ENCODE data around the gene CACNA1A.

The CACNA1A gene

DNA sequence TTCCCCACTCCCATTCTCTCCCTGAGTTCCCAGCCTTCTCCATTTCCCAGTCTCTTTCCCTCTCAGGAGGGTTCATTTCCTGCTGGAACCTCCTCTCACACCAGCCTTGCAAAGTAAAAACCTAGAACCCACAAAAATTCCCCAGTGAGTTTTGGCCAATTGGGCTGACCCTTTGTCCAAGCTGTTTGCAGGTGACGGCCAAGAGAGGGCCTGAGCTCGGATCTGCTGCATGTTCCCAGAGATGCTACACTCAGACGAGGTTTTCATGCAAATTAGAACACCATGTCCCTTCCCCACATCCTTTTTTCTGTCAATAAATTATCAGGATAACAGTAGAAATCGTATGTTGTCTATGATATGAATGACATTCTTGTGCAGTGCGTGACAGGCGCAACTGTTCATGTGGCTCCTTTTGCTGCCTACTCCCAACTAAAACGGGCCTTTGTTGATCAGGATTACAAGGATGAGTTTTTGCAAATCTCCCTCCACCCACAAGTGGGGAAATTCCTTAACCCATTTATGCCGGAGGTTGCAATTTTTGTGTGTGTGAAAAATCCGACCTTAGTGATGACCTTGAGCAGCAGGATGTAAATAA, 149.5 kb downstream of the CACNA1A start:
- DNase-seq: no peak

GRCh38 chr19:13356185-13356584, 150.1 kb downstream of the CACNA1A start:
- DNase-seq: no peak

DNA sequence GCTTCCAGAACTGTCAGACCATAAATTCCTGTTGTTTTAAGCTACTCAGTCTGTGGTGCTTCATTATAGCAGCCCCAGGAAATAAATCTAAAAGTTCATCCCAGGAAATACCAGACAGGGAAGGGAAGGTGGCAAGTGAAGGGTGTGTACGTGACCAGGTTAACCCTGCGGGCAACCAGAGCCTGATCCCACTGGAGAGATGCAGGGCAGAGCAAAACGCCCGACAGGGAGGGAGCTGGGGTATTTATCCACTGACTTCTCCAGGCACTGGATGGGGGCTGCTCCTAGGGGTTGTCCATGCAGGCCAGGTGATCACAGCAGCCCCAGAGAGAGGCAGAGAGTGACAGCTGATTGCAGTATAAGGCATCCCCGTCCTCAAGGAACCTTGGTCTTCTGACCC, 150.9 kb downstream of the CACNA1A start:
- no peak for DNase-seq

GRCh38 chr19:13353625-13354024, 152.7 kb downstream of the CACNA1A start:
- no peak for DNase-seq

- no peak for DNase-seq
These were observed 155.5 kb downstream of the CACNA1A start for GRCh38 chr19:13350759-13351158.

GRCh38 chr19:13350072-13350471, 156.2 kb downstream of the CACNA1A start:
- no peak for DNase-seq

DNA sequence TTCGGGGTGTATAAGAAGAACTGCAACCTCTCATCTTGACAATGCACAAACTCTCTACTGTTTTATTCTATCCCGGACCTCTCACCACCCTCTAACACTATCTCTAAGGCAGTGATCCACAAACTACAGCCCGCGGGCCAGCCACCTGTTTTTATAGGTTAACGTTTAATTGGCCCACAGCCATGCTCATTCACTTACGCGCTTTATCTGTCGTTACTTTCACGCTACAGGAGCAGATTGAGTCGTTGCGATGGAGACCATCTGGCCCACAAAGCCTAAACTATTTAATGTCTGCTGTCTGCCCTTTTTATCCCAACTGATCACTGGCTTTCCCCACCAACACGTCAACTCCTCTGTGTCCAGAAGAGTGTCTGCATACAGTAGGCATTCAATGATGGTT, 158.9 kb downstream of the CACNA1A start:
- DNase-seq: no peak

DNA sequence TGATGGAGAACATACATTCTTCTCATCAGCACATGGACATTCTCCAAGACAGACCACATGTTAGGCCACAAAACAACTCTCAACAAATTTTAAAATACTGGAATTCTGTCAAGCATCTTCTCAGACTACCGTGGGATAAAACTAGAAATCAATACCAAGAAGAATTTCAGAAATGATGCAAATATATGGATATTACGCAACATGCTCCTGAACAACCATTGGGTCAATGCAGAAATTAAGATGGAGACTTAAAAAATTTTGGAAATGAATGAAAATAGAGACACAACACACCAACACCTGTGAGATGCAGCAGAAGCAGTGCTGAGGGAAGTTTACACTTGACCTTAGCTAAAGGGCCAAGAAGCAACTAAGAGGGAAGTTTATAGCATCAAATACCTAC, 162.8 kb downstream of the CACNA1A start:
- no peak for DNase-seq

- DNase-seq: no peak
These were observed 163.6 kb downstream of the CACNA1A start for GRCh38 chr19:13342672-13343071.

DNA sequence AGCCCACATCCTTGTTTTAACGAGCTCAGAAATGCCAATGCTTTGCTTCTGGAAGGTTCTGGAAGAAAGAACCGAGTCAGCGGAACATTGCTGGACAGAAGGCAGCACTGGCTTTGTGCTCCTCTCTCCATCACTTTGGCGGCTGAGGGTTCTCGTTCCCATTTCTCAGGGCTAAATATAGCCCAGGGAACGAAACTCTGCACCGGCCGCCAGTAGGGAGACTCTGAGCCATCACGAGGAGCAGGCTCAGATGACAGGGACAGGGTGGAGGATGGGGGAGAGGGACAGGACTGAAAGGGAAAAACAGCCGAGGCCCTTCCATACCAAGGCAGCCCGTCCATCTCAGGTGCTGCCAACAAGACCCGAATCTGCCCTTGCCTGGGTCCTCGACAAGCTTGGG, 166.4 kb downstream of the CACNA1A start:
- no peak for DNase-seq

- no peak for DNase-seq
These were observed 169.1 kb downstream of the CACNA1A start for GRCh38 chr19:13337181-13337580.

DNA sequence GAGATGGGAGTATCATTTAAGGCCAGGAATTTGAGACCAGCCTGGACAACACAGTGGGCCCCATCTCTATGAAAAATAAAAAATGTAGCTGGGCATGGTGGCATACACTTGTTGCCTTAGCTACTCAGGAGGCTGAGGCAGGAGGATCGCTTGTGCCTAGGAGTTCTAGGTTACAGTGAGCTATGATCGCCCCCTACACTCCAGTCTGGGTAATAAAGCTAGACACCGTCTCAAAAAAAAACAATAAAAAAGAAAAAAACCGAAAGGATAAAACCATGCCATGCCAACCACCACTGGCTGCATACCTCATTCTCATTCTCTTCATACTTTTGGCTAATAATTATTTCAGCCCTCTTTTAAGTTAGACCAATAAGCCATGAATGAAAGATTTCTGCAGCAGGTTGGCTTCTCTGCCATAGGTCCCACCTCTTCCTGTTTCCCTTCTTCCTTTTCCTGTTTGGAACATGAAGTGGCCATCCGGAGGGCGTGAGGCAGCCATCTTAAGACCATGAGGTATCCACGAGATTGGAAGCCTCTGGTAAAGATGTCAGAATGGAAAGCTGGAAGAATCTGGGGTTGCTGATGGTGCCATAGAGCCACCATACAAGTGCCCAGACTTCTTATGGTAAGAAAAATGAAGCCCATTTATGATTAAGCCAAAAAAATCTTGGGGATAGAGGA, 171.3 kb downstream of the CACNA1A start:
- DNase-seq: no peak

DNA sequence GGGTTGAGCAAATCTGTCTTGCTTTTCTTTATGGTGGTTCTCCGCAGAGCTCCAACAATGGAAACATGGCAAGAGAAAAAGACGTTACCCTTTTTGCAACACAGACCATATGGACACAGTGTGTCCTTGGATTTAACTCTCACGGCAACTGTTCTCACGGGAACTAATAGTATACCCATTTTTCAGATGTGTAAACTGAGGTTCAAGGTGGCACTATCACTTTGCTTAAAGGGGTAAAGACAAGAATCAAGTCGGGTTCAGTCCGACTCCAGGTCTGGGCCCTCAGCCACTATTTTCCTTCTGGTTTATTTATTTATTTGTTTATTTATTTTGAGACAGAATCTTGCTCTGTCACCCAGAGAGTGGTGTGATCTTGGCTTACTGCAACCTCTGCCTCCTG, 176.0 kb downstream of the CACNA1A start:
- DNase-seq: no peak

DNA sequence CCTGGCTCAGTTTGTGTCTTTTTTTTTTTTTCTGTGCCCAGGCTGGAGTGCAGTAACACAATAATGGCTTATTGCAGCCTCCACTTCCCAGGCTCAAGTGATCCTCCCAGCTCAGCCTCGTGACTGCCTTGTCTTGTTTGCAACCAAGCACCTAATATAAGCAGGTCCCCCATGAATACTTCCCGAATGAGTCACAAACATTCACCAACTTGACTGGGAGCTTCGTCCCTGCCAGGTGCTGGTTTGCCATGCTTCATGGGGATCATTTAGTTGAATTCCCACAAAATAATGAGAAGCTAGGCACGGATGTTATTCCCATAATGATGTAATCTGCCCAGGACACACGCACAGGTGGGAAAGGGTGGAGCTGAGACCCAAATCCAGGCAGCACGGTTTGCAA, 176.5 kb downstream of the CACNA1A start:
- DNase-seq: no peak

DNA sequence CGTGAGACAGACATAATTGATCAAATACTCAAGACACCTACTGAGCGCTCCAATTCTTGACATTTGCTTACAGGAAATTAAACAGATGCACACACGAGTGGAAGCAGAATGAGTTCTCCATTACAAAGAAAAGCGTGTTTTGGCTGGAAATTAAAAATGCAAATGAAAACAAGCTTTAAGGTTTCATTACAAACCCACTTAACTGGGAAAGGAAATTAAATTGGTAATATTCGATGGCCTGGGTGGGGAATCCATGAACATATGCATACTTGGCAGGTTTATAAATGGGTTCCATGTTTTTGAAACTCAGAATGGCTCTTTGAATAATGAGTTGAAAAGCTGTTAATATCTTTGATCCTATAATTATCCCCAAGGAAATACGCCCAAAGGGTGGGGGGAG, 178.0 kb downstream of the CACNA1A start:
- no peak for DNase-seq

DNA sequence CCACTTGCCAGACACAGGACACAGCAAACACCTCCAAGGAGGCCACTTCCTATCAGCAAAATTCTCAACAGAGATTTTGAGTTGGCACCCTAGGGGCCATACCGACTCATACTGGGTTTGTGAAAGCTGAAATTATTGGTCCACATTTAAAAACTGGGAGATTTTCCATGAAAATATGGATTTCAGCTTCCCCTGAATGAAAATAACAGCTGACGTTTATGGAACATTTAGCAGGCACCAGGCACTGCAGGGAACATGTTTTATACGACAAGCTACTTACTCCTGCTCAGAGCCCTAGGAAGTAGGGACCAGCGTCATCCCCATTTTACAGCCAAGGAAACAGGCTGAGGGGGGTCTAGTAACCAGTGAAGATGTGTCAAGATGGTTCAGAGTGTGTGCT, 186.8 kb downstream of the CACNA1A start:
- no peak for DNase-seq

DNA sequence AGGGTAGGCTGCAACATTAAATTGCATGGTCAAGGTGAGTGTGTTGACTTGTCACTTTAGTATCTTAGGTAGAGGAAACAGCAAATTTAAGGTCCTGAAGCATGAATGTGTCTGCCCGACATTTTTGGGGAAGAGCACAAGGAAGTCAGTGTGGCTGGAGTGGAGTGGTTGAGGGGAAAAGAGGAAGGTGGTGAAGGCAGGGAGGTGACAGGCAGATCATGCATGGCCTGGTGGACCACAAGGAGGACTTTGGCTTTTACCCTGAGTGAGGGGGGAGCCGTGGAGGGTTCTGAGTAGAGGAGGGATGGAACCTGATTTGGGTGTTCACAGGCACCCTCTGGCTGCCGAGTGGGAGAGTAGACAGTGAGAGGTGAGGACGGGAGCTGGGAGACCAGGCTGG, 188.1 kb downstream of the CACNA1A start:
- no peak for DNase-seq

DNA sequence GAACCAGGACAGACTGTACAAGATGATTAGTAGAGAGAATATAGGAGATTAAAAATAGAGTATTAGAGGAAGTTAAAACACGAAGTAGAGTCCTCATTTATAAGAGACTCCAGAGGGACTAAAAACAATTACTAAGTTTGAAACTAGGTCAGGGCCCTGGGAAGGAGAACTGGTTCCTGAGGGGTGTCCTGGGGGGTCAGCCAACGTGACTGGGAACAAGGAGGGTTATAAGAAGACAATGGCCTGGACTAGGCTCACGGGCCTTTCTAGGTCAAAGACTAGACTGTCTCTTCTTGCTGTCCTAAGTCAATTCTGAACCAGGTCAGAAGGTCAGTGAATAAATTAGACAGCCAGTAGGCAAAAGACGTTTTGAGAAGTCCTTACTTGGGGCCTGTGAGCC, 190.8 kb downstream of the CACNA1A start:
- no peak for DNase-seq

- no peak for DNase-seq
These were observed 191.5 kb downstream of the CACNA1A start for GRCh38 chr19:13314761-13315160.

- no peak for DNase-seq
These were observed 192.4 kb downstream of the CACNA1A start for GRCh38 chr19:13313875-13314274.

GRCh38 chr19:13309864-13310263, 196.4 kb downstream of the CACNA1A start:
- no peak for DNase-seq

- DNase-seq: no peak
These were observed 202.7 kb downstream of the CACNA1A start for GRCh38 chr19:13303381-13304129.

DNA sequence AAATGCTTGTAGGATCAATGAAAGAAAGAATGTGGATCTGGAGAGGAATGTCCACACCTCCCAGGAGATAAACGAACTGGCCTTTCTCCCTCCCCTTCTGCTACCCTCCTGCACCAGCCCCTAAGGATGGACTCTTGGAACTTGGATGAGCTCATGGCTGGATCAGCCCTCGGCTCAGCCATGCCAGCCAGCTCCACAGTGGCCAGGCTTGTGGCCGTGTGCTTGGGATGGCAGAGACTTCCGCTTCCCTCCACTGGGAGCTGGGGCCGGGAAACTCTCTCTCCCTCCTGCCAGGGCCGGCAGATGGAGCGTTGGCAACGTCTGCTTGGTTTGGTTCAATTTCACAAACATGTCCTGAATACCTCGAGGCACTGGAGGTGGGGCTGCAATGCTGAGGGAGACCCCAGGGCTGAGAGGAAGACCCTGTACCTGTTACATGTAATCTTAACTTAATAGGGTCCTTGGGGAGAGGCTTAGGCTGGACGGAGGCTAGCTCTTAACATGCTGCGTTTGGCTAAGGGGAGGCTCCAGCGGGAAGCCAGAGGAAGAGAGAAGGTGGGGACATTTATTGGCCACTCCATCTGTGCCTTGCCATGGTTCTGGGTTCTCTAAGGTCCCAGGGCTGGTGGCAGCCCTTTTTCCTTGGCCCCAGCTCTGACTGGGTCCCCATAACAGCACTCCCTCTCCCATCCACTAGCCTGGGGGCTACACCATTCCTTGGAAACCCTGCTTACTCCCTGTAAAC, 203.6 kb downstream of the CACNA1A start:
- DNase-seq: no peak
